CD4-positive, alpha-beta T cell (primary cell): ENCODE data around the gene CHCHD2. TPM values are rescaled to one million over a fixed set of nuclear protein-coding genes. Genes with fewer than 3 reads are reported as not detected.
"Not testable (repeated sequence)": the region's sequence is repeated elsewhere in the genome, so short reads cannot be mapped to it uniquely, and the experiment has no call there.

Source experiments
- ATAC-seq: fragments of 200-7000 bp; cut with Tn5 transposase; one replicate; pipeline ENCODE4 v1.10.0; 2022; ENCODE audit warnings: mild to moderate bottlenecking; ENCODE audit not compliant: poor library complexity
- CTCF ChIA-PET: fragments of 350-600 bp; sonication (Branson Sonifier 250); formaldehyde crosslinking; loops from one replicate; lab custom pipeline; 2021; ENCODE audit warnings: antibody characterized with exemption, inconsistent platforms; lab: Charles Lee
- POLR2A ChIA-PET: fragments of 350-600 bp; sonication (Branson Sonifier 250); formaldehyde crosslinking; loops from one replicate; lab custom pipeline; 2021; ENCODE audit warnings: antibody characterized with exemption, inconsistent platforms; lab: Charles Lee
- DNase-seq, 14 experiments: peaks; one replicate each; pipeline ENCODE4 v3.0.0-alpha.2; 2013 to 2020; ENCODE audit warnings: mixed read lengths in 2 of 14
- H3K27ac ChIP-seq, 2 donors: one replicate each; pipeline versions ENCODE4 v1.5.1 to v1.7.0; 2013; ENCODE audit warnings: low read length in 2 of 2, low read depth in 1 of 2, mild to moderate bottlenecking in 1 of 2
- H3K27me3 ChIP-seq, 2 experiments: 1 replicate in 1 of 2; 2 replicates in 1 of 2; pipeline versions ENCODE4 v1.6.1 to v1.7.0; 2013; ENCODE audit warnings: low read length in 2 of 2, control low read depth in 1 of 2, mild to moderate bottlenecking in 1 of 2, moderate library complexity in 1 of 2; ENCODE audit not compliant: insufficient read depth in 2 of 2, control insufficient read depth in 1 of 2
- H3K36me3 ChIP-seq: one replicate; pipeline ENCODE4 v1.6.1; 2013; ENCODE audit warnings: low read length, control low read depth; ENCODE audit not compliant: insufficient read depth
- H3K4me1 ChIP-seq: one replicate; pipeline ENCODE4 v1.6.1; 2013; ENCODE audit warnings: low read length, control low read depth; ENCODE audit not compliant: insufficient read depth
- H3K4me3 ChIP-seq: one replicate; pipeline ENCODE4 v1.5.1; 2013; ENCODE audit warnings: mild to moderate bottlenecking, low read length, moderate library complexity
- H3K9me3 ChIP-seq, 2 experiments: 1 replicate in 1 of 2; 2 replicates in 1 of 2; pipeline versions ENCODE4 v1.6.1 to v1.7.0; 2013; ENCODE audit warnings: low read length in 2 of 2, mild to moderate bottlenecking in 2 of 2, control low read depth in 1 of 2, moderate library complexity in 1 of 2; ENCODE audit not compliant: control insufficient read depth in 1 of 2, insufficient read depth in 1 of 2
- H3K27ac Mint-ChIP-seq: one replicate; pipeline ENCODE4 v1.8.0; 2020; ENCODE audit warnings: mixed read lengths
- H3K27me3 Mint-ChIP-seq: one replicate; pipeline ENCODE4 v1.8.0; 2021; ENCODE audit warnings: mixed read lengths
- H3K36me3 Mint-ChIP-seq: one replicate; pipeline ENCODE4 v1.8.0; 2021; ENCODE audit warnings: low read depth, mixed read lengths
- H3K4me1 Mint-ChIP-seq: one replicate; pipeline ENCODE4 v1.8.0; 2021; ENCODE audit warnings: low read depth, mixed read lengths
- H3K4me3 Mint-ChIP-seq: one replicate; pipeline ENCODE4 v1.8.0; 2020; ENCODE audit warnings: mild to moderate bottlenecking, mixed read lengths
- H3K9me3 Mint-ChIP-seq: one replicate; pipeline ENCODE4 v1.8.0; 2020; ENCODE audit warnings: mixed read lengths
- CTCF ChIP-seq: fragments of 200-600 bp; IDR thresholded peaks from one replicate; pipeline ENCODE4 v1.8.0; 2022; ENCODE audit warnings: antibody characterized with exemption, mild to moderate bottlenecking
- intact Hi-C, 2 experiments: fragments of 100-400 bp; cut with DNase I in 1 of 2; cut with micrococcal nuclease in 1 of 2; formaldehyde crosslinking; loops; one replicate each; pipeline versions ENCODE4 v1.15.1 to v1.9.0; 2023 to 2025; cut with DNase I, micrococcal nuclease
- total RNA-seq, 174 experiments: library from RNA in 2 of 174; stranded (reverse) in 2 of 174; gene quantifications; one replicate each; pipeline ENCODE4 v1.2.3 and lab custom pipeline; 2021 to 2026

The CHCHD2 gene
- total RNA-seq, 2 experiments from 2014 or later: 250 to 252 TPM

GRCh38 chr7:56092789-56093531 is 13.3 kb downstream of the CHCHD2 start, which contains the start of gene PHKG1:
PHKG1 (minus strand) TSS chr7:56092952; CDS start chr7:56088941, 4,011 bp downstream.
- no peak within 1 kb of the TSS for H3K4me3 ChIP-seq
- H3K9me3 ChIP-seq: no peaks in the 10 kb centered on the region
- Mint-ChIP-seq H3K9me3 (no peaks in the 10 kb centered on the region), H3K27me3 (no peaks in the 10 kb centered on the region), H3K4me1 (no peaks in the 10 kb centered on the region), H3K36me3 (peaks cover 16% of the 10 kb centered on the region), H3K4me3 (no peak within 1 kb of the TSS), H3K27ac (no peak within 1 kb of the TSS)
- ChIA-PET POLR2A (interaction anchor here (1.4 kb wide), 1 partner anchor 13 kb away, joined by 6 read pairs; the partner anchor contains the start of gene CHCHD2), CTCF (no interaction called here)
- H3K27ac ChIP-seq: no peak within 1 kb of the TSS
- no peak for ATAC-seq
- no peak for TF ChIP-seq CTCF
- DNase-seq: no peak
- H3K4me1 ChIP-seq: no peaks in the 10 kb centered on the region
- intact Hi-C loops: no loop called here
- no peaks in the 10 kb centered on the region for H3K27me3 ChIP-seq
- peaks cover 8% of the 10 kb centered on the region for H3K36me3 ChIP-seq

- CTCF ChIA-PET, H3K4me1 ChIP-seq, H3K36me3 ChIP-seq, H3K27me3 Mint-ChIP-seq, H3K27ac Mint-ChIP-seq, DNase-seq, ATAC-seq, intact Hi-C loops, H3K4me1 Mint-ChIP-seq, H3K4me3 ChIP-seq, H3K9me3 Mint-ChIP-seq, H3K9me3 ChIP-seq, H3K4me3 Mint-ChIP-seq, H3K27me3 ChIP-seq, H3K27ac ChIP-seq: not testable (repeated sequence)
- H3K36me3 Mint-ChIP-seq: peaks cover 16% of the 10 kb centered on the region
- POLR2A ChIA-PET: interaction anchor here (1.4 kb wide), 1 partner anchor 14 kb away, joined by 6 read pairs; the partner anchor contains the start of gene CHCHD2
Observed at GRCh38 chr7:56092388-56092787, 13.9 kb downstream of the CHCHD2 start.

- Histone ChIP-seq H3K27me3 (no peaks in the 10 kb centered on the region), H3K9me3 (no peaks in the 10 kb centered on the region), H3K36me3 (peaks cover 2% of the 10 kb centered on the region), H3K4me3 (no peak overlapping the region), H3K4me1 (no peaks in the 10 kb centered on the region), H3K27ac (no peak overlapping the region)
- peaks cover 18% of the 10 kb centered on the region for H3K36me3 Mint-ChIP-seq
- no peaks in the 10 kb centered on the region for H3K4me1 Mint-ChIP-seq
- DNase-seq: no peak
- CTCF ChIA-PET: no interaction called here
- no peak overlapping the region for H3K4me3 Mint-ChIP-seq
- H3K9me3 Mint-ChIP-seq: no peaks in the 10 kb centered on the region
- no peaks in the 10 kb centered on the region for H3K27me3 Mint-ChIP-seq
- POLR2A ChIA-PET: interaction anchor here (1.4 kb wide), 1 partner anchor 15 kb away, joined by 6 read pairs; the partner anchor contains the start of gene CHCHD2
- ATAC-seq: no peak
- H3K27ac Mint-ChIP-seq: no peak overlapping the region
- intact Hi-C loops: no loop called here
- no peak for TF ChIP-seq CTCF
Observed at GRCh38 chr7:56091591-56091990, 14.7 kb downstream of the CHCHD2 start.
